ENCODE data around the gene PEX14.

DNA sequence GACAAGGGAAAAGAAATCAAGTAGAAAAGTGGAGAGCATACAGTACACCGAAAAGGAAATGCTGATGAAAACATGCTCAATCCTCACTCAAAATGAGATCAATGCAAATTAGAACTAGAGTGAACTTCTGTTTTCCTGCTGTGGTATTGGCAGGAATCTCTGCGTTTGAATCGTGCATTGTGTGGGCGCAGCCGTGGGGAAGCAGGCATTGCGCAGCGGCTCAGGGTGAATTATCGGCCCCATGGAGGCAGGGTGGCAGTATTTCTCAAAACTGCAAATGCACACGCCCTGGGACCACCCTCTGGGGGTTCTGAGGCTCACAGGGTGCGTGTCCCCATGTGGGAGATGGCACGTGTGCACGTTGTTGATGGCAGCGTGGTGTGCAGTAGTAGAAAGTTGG, 140.6 kb downstream of the PEX14 start:
- no peak for TF ChIP-seq EZH2phosphoT487 (conservative IDR thresholded peaks at IDR 0.05; ENCODE audit: low read length)
- TF ChIP-seq, protein P1, sequence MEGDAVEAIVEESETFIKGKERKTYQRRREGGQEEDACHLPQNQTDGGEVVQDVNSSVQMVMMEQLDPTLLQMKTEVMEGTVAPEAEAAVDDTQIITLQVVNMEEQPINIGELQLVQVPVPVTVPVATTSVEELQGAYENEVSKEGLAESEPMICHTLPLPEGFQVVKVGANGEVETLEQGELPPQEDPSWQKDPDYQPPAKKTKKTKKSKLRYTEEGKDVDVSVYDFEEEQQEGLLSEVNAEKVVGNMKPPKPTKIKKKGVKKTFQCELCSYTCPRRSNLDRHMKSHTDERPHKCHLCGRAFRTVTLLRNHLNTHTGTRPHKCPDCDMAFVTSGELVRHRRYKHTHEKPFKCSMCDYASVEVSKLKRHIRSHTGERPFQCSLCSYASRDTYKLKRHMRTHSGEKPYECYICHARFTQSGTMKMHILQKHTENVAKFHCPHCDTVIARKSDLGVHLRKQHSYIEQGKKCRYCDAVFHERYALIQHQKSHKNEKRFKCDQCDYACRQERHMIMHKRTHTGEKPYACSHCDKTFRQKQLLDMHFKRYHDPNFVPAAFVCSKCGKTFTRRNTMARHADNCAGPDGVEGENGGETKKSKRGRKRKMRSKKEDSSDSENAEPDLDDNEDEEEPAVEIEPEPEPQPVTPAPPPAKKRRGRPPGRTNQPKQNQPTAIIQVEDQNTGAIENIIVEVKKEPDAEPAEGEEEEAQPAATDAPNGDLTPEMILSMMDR (IDR thresholded peaks at IDR 0.05; ENCODE audit: insufficient read depth, low read length, poor library complexity, severe bottlenecking): no peak
